T-helper 17 cell (primary cell): ENCODE results near the gene TIMM13. TPM values are rescaled to one million over a fixed set of nuclear protein-coding genes. Genes with fewer than 3 reads are reported as not detected.
"Not testable (repeated sequence)": the region's sequence is repeated elsewhere in the genome, so short reads cannot be mapped to it uniquely, and the experiment has no call there.

Experiments
- ATAC-seq: fragments of 150-1000 bp; cut with Tn5 transposase; 2 replicates; pipeline ENCODE4 v1.10.0; 2021; ENCODE audit warnings: mild to moderate bottlenecking, moderate library complexity
- DNase-seq, 3 donors: peaks; one replicate each; pipeline versions ENCODE4 v3.0.0 to v3.0.0-alpha.2; 2020 to 2021
- H3K9me3 ChIP-seq: one replicate; pipeline ENCODE4 v1.7.0; 2013; ENCODE audit warnings: low read length, mild to moderate bottlenecking; ENCODE audit not compliant: control insufficient read depth, poor library complexity, severe bottlenecking
- H3K27ac Mint-ChIP-seq: one replicate; pipeline ENCODE4 v1.8.0; 2022; ENCODE audit warnings: mild to moderate bottlenecking, moderate library complexity, mixed read lengths
- H3K27me3 Mint-ChIP-seq: one replicate; pipeline ENCODE4 v1.8.0; 2022; ENCODE audit warnings: mixed read lengths
- H3K36me3 Mint-ChIP-seq: one replicate; pipeline ENCODE4 v1.8.0; 2022; ENCODE audit warnings: low read depth, mixed read lengths
- H3K4me1 Mint-ChIP-seq: one replicate; pipeline ENCODE4 v1.8.0; 2022; ENCODE audit warnings: mild to moderate bottlenecking, mixed read lengths
- H3K4me3 Mint-ChIP-seq: one replicate; pipeline ENCODE4 v1.8.0; 2022; ENCODE audit warnings: mild to moderate bottlenecking, moderate library complexity, mixed read lengths
- total RNA-seq, 4 donors: library from RNA in 2 of 4; stranded (reverse) in 2 of 4; gene quantifications; one replicate each; pipeline ENCODE4 v1.2.3 and lab custom pipeline; 2022 to 2026

TIMM13 gene
- total RNA-seq, 2 donors from 2014 or later: 22.3 to 27.8 TPM

GRCh38 chr19:2409352-2409912 is 18.0 kb downstream of the TIMM13 start:
- Mint-ChIP-seq H3K27ac (no peak overlapping the region), H3K36me3 (peaks cover 2% of the 10 kb centered on the region), H3K27me3 (peaks cover 18% of the 10 kb centered on the region), H3K4me1 (peaks cover 3% of the 10 kb centered on the region), H3K4me3 (no peak overlapping the region)
- ATAC-seq (no peak), DNase-seq (no peak)
- H3K9me3 ChIP-seq: no peaks in the 10 kb centered on the region

DNA sequence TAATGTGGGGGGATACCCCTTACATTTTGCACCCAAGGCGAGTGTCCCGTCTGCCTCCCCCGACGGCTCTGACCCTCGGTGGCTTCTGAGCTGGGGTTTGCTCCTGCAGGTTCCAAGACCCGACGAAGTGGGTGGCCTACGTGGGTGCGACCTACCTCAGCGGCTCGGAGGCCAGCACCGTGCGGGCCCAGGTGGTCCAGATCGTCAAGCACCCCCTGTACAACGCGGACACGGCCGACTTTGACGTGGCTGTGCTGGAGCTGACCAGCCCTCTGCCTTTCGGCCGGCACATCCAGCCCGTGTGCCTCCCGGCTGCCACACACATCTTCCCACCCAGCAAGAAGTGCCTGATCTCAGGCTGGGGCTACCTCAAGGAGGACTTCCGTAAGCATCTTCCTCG is 19.1 kb downstream of the TIMM13 start:
- no peak for ATAC-seq
- peaks cover 2% of the 10 kb centered on the region for H3K36me3 Mint-ChIP-seq

DNA sequence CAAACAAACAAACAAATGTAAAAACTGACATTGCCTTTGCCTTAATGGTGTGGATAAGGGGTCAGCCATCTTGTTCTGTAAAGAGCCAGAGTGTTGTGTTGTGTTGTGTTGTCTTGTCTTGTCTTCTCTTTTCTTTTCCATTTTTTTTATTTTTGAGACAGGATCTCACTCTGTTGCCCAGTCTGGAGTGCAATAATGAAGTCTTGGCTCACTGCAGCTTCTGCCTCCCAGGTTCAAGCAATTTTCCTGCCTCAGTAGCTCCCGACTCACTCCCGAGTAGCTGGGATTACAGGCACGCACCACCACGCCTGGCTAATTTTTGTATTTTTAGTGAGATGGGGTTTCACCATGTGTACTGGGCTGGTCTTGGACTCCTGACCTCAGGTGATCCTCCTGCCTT is 27.8 kb downstream of the TIMM13 start:
- no peak for ATAC-seq
- H3K36me3 Mint-ChIP-seq: no peaks in the 10 kb centered on the region
- no peaks in the 10 kb centered on the region for H3K9me3 ChIP-seq
- peaks cover 8% of the 10 kb centered on the region for H3K27me3 Mint-ChIP-seq
- H3K4me1 Mint-ChIP-seq: no peaks in the 10 kb centered on the region
- no peak for DNase-seq
- no peak overlapping the region for H3K4me3 Mint-ChIP-seq
- H3K27ac Mint-ChIP-seq: no peak overlapping the region

More for the DNA sequence above, 19.1 kb downstream of the TIMM13 start:
- H3K27me3 Mint-ChIP-seq: peaks cover 18% of the 10 kb centered on the region
- no peak overlapping the region for H3K27ac Mint-ChIP-seq
- no peak overlapping the region for H3K4me3 Mint-ChIP-seq
- H3K4me1 Mint-ChIP-seq: peaks cover 3% of the 10 kb centered on the region
- no peak for DNase-seq
- no peaks in the 10 kb centered on the region for H3K9me3 ChIP-seq

DNA sequence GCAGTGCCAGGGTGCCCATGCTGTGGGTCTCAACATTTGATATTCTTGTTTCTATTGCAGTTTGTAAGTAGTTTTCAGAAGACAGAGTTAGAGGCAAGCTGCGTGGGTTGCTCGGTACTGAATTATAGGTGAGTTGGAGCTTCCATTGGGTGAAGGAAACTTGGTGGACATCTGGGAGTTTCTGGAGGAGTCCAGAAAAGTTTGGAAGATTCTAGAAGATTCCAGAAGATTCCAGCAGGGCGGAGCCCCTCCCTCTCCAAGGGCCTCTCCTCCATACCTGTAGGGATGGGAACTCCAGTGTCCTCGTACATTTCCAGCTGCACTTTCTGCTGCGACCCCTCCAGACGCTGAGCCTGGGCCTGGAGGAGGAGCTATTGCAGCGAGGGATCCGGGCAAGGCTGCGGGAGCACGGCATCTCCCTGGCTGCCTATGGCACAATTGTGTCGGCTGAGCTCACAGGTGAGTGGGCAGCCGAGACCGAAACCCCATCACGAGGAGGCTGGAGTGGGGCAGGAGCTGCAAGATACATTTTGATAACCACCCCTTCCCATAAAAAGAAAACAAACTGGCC is 28.6 kb downstream of the TIMM13 start:
- Mint-ChIP-seq H3K27ac (no peak overlapping the region), H3K4me3 (no peak overlapping the region), H3K27me3 (peaks cover 8% of the 10 kb centered on the region), H3K36me3 (no peaks in the 10 kb centered on the region), H3K4me1 (no peaks in the 10 kb centered on the region)
- no peaks in the 10 kb centered on the region for H3K9me3 ChIP-seq
- no peak for ATAC-seq
- DNase-seq: no peak

- not testable (repeated sequence) for H3K27me3 Mint-ChIP-seq, H3K27ac Mint-ChIP-seq, H3K9me3 ChIP-seq, ATAC-seq, H3K4me3 Mint-ChIP-seq, DNase-seq, H3K36me3 Mint-ChIP-seq, H3K4me1 Mint-ChIP-seq
Measured at GRCh38 chr19:2397173-2397572, 30.2 kb downstream of the TIMM13 start.

- not testable (repeated sequence) for DNase-seq, H3K4me1 Mint-ChIP-seq, H3K36me3 Mint-ChIP-seq, ATAC-seq, H3K4me3 Mint-ChIP-seq, H3K27ac Mint-ChIP-seq, H3K9me3 ChIP-seq
- H3K27me3 Mint-ChIP-seq: peaks cover 14% of the 10 kb centered on the region
Measured at GRCh38 chr19:2395293-2395829, 32.0 kb downstream of the TIMM13 start.

DNA sequence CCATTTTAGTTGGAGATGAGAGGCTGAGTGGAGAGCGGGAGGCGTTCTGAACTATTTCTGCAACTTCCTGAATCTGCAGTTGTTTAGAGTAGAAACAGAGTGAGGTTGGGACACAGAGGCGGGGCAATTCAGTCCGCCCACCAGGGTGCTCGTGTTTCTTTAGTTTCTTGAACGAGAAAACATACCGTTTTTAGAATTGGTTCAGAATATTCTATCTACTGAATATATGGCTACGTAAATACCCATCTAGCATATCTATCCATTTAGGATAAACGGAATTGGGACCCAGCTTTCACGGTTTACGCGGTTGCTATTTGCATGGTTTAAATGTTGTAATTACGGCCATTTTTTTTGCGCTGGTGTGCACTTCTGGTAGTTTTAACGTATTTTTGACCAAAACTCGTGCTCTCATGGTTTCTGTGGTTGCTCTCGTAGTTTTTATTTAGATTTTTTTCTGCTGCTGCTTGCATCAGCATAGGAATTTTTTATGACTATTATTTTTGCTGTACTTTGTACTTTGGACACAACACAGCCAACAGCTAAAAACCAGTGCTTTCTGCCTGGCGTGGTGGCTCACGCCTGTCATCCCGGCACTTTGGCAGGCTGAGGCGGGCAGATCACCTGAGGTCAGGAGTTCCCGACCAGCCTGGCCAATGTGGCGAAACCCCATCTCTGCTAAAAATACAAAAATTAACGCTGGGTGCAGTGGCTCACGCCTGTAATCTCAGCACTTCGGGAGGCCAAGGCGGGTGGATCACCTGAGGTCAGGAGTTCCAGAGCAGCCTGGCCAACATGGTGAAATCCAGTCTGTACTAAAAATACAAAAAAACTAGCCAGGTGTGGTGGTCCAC is 32.7 kb downstream of the TIMM13 start:
- H3K36me3 Mint-ChIP-seq: peaks cover 2% of the 10 kb centered on the region
- H3K9me3 ChIP-seq: no peaks in the 10 kb centered on the region
- H3K4me3 Mint-ChIP-seq: no peak overlapping the region
- ATAC-seq (peak; percentile 59), DNase-seq (no peak)
- peaks cover 15% of the 10 kb centered on the region for H3K27me3 Mint-ChIP-seq
- H3K4me1 Mint-ChIP-seq: peaks cover 2% of the 10 kb centered on the region
- H3K27ac Mint-ChIP-seq: no peak overlapping the region

GRCh38 chr19:2394054-2394441 is 33.3 kb downstream of the TIMM13 start:
- H3K36me3 Mint-ChIP-seq: peaks cover 2% of the 10 kb centered on the region
- DNase-seq (no peak), ATAC-seq (no peak)
- H3K27ac Mint-ChIP-seq: no peak overlapping the region
- peaks cover 2% of the 10 kb centered on the region for H3K4me1 Mint-ChIP-seq
- H3K9me3 ChIP-seq: no peaks in the 10 kb centered on the region
- no peak overlapping the region for H3K4me3 Mint-ChIP-seq
- H3K27me3 Mint-ChIP-seq: peaks cover 18% of the 10 kb centered on the region

GRCh38 chr19:2392899-2393298 is 34.5 kb downstream of the TIMM13 start:
- H3K27me3 Mint-ChIP-seq: peaks cover 18% of the 10 kb centered on the region

DNA sequence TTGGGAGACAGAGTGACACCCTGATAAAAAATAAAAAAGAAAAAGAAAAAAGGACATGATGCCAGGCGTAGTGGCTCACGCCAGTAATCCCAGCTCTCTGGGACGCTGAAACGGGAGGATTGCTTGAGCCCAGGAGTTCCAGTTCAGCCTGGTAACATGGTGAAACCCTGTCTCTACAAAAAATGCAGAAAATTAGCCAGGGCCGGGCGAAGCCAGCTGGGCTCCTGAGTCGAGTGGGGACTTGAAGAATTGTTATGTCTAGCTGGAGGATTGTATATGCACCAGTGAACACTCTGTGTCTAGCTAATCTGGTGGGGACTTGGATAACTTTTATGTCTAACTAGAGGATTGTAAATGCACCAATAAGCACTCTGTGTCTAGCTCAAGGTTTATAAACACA is 35.0 kb downstream of the TIMM13 start:
- H3K27me3 Mint-ChIP-seq: peaks cover 18% of the 10 kb centered on the region
- no peaks in the 10 kb centered on the region for H3K9me3 ChIP-seq
- H3K4me3 Mint-ChIP-seq: no peak overlapping the region
- no peak overlapping the region for H3K27ac Mint-ChIP-seq
- DNase-seq (no peak), ATAC-seq (no peak)
- peaks cover 2% of the 10 kb centered on the region for H3K4me1 Mint-ChIP-seq
- H3K36me3 Mint-ChIP-seq: peaks cover 2% of the 10 kb centered on the region

More at GRCh38 chr19:2392899-2393298, 34.5 kb downstream of the TIMM13 start:
- H3K9me3 ChIP-seq, H3K27ac Mint-ChIP-seq, H3K4me1 Mint-ChIP-seq, DNase-seq, ATAC-seq, H3K4me3 Mint-ChIP-seq, H3K36me3 Mint-ChIP-seq: not testable (repeated sequence)

- no peak overlapping the region for H3K27ac Mint-ChIP-seq
- peak; percentile 81 for ATAC-seq
Measured at GRCh38 chr19:2391118-2391725, 36.2 kb downstream of the TIMM13 start.

GRCh38 chr19:2389594-2389993 is 37.8 kb downstream of the TIMM13 start:
- DNase-seq (no peak), ATAC-seq (no peak)
- Mint-ChIP-seq H3K27me3 (peaks cover 11% of the 10 kb centered on the region), H3K4me1 (peaks cover 2% of the 10 kb centered on the region), H3K27ac (peak overlapping the region; percentile 21), H3K4me3 (no peak overlapping the region), H3K36me3 (peaks cover 2% of the 10 kb centered on the region)
- H3K9me3 ChIP-seq: no peaks in the 10 kb centered on the region

More at GRCh38 chr19:2391118-2391725, 36.2 kb downstream of the TIMM13 start:
- Mint-ChIP-seq H3K36me3 (peaks cover 2% of the 10 kb centered on the region), H3K4me1 (peaks cover 2% of the 10 kb centered on the region), H3K4me3 (no peak overlapping the region), H3K27me3 (peaks cover 18% of the 10 kb centered on the region)
- DNase-seq: no peak
- H3K9me3 ChIP-seq: no peaks in the 10 kb centered on the region
